HFF-Myc (cell line): Measurements from ENCODE around the gene SSRP1.

Source experiments
- DNase-seq: peaks from one replicate; pipeline ENCODE4 v3.0.0-alpha.2; 2011; ENCODE audit warnings: low read depth; ENCODE audit errors: extremely low read depth
- H3K4me3 ChIP-seq: replicated peaks from 2 replicates; pipeline ENCODE4 v1.5.1; 2011; ENCODE audit warnings: low read depth, mild to moderate bottlenecking, control low read depth, low read length
- TF ChIP-seq, protein P1 (sequence below): IDR thresholded peaks from 2 replicates; pipeline ENCODE4 v1.5.1; 2012; ENCODE audit warnings: mild to moderate bottlenecking, low read depth, low read length, control low read depth; ENCODE audit errors: missing control alignments

The SSRP1 gene

DNA sequence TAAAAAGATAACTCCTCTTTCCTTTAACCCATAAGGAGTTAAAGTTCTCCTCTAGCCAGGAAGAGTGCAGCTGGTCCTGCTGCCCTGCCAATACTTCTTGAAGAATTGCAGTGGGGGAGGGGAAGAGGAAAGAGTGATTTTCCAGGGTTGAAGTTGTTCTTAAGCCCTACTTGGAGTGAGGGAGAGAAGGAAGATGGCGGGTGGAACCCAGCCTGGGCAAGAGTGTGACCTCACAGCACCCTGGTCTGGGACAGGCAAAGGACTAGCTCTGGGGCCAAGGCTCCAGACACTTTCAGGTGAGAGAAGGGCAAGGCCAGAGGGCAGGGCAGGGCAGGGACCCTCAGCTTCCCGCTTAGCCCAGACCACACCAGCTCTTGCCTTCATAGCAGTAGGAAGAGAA, 17.5 kb downstream of the SSRP1 start:
- TF ChIP-seq, protein P1, sequence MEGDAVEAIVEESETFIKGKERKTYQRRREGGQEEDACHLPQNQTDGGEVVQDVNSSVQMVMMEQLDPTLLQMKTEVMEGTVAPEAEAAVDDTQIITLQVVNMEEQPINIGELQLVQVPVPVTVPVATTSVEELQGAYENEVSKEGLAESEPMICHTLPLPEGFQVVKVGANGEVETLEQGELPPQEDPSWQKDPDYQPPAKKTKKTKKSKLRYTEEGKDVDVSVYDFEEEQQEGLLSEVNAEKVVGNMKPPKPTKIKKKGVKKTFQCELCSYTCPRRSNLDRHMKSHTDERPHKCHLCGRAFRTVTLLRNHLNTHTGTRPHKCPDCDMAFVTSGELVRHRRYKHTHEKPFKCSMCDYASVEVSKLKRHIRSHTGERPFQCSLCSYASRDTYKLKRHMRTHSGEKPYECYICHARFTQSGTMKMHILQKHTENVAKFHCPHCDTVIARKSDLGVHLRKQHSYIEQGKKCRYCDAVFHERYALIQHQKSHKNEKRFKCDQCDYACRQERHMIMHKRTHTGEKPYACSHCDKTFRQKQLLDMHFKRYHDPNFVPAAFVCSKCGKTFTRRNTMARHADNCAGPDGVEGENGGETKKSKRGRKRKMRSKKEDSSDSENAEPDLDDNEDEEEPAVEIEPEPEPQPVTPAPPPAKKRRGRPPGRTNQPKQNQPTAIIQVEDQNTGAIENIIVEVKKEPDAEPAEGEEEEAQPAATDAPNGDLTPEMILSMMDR = no peak
- H3K4me3 ChIP-seq = no peak overlapping the region
- no peak for DNase-seq

DNA sequence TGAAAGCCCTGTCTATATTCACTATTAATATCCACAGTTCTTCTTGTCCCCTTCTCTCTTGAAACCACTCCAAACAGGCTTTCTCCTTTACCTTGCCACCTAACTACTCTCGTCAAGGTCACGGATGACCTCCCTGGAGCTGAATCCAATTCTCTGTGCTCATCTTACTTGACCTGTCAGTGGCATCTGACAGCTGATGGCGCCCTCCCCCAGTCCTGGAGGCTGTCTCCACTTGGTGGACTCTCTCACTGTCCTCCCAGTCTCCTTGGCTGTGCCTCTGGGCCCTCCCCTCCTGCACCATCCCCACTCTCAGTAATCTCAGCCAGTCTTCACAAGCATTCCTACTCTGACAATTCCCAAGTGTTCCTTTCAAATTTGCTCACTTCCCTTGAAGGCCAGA, 19.7 kb downstream of the SSRP1 start:
- H3K4me3 ChIP-seq = no peak overlapping the region
- no peak for DNase-seq
- TF ChIP-seq, protein P1 = no peak

DNA sequence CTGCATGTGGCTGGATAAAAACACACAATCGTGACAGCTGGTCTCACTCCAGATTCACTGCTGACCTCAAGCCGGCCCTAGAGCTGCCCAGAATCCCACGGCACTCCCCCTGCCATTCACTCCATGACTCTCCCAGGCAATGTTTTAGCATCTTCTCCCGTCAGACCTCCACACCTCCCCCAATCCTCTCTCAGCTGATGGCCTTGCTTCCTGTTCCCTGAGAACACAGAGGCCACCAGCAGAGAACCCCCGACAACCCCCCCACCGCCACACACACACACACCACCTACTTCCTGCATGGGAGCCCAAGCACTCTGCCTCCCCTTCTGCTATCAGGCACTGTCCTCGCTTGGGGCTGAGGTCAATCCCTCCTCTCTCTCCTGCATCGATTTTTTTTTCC, 20.2 kb downstream of the SSRP1 start:
- H3K4me3 ChIP-seq = no peak overlapping the region
- DNase-seq = no peak
- TF ChIP-seq, protein P1 = no peak

DNA sequence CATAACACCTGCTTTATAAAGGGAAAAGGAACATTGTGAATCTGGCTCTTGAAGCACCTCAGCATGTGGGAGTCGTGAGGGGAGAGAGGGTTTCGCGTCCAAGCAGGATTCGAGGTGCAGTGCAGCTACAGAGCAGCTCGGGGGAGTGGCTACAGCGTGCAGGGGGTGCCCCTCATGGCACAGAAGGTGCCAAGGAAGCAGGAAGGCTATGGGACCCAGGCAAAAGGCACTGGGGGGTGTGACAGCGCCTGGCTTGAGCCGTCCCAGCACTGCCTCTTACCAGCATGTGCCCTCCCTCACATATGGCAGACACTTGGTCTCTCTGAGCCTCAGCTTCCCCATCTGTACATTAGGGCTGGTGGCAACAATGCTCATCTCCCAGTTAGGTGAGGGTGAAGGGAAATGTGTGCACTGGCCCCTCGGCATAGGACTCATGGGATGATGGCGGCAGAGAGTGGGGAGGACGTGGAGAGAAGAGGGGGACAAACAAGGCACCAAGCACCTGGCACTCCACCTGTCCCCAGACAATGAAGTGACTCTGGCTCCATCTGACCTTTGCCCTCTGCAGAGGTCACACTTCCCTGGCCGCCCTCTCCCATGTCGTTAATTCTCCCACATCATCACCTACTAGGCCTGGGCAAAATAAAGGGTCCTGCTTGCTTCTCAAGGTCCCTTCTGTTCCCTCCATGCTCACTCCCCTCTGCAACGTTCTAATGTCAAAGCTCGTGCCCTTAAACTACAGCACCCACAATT, 21.3 kb downstream of the SSRP1 start:
- TF ChIP-seq, protein P1 = no peak
- DNase-seq = no peak
- no peak overlapping the region for H3K4me3 ChIP-seq

DNA sequence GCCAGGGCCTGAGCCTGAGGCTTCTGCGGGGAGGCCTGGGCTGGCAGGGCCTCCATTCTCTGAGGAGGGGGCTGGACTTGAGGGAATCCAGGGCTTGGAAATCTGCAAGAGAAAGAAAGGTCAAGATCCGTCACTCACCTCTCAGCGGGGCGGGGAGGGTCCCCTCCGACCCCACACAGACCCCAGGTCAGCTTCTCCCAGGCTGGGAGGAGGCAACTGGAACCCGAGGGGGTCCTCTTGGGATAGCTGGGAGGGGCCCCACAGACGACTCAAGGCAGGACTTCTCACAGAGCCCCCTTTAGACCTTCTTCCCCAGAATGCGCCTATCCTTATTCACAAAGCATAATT, 21.9 kb downstream of the SSRP1 start:
- TF ChIP-seq, protein P1 = no peak
- no peak for DNase-seq

DNA sequence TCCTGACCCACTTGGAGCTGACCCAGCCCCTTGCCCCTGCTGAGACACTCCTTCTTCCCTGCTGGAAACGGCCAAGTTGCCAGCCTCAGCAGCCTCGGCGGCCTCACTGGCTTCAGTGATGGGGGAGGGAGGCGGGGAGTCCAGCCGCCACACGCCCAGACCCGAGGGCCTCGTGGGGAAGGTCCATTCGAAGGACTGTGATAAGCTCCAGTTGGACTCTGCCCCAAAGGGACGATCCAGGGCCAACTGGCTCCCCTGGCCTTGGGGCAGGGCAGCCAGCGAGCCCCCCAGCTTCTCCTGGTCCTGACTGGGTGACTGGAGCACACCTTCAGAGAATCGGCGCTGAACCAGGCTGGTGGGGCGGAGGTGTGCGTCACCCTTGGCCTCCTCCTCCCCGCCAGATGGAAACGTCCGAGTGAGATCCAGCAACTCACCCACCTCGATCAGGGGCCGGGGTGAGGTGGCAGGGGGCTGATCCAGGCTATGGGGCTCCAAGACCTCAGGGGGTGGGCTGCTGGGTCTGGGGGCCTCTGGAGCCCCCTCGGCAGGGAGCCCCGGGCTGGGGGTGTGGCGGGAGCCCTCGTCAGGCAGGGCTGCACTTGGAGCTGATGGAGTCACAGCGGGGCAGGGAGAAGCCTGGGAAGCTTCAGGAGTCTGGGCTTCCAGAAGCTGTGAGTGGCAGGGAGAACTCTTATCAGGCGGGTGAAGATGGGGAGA, 22.5 kb downstream of the SSRP1 start:
- TF ChIP-seq, protein P1 = no peak
- no peak for DNase-seq
- no peak overlapping the region for H3K4me3 ChIP-seq

More for the DNA sequence above, 21.9 kb downstream of the SSRP1 start:
- H3K4me3 ChIP-seq = no peak overlapping the region
